Skin of body (tissue), 2 donors: Measurements from ENCODE around the gene ABCC2. TPM values are rescaled to one million over a fixed set of nuclear protein-coding genes. Genes with fewer than 3 reads are reported as not detected.
A peak's percentile ranks its signal among the peaks of the same experiment; 100 is the strongest.
"Not testable (repeated sequence)": the region's sequence is repeated elsewhere in the genome, so short reads cannot be mapped to it uniquely, and the experiment has no call there.

ENCODE experiments used
- DNase-seq: peaks from one replicate; lab custom pipeline; 2025; lab: John Stamatoyannopoulos, UW
- total RNA-seq: library from RNA; depleted of rRNA; stranded (reverse); fragments of >200 nt; gene quantifications from one replicate; pipeline ENCODE4 v1.2.3, GENCODE V29; 2014

The ABCC2 gene
- 2.1 TPM for total RNA-seq

GRCh38 chr10:99782447-99783286 is at the start of gene ABCC2:
Gene ABCC2 (plus strand): TSS chr10:99782640. CDS start chr10:99782845, 205 bp downstream.
- DNase-seq = no peak

GRCh38 chr10:99733366-99733765 is 49.1 kb upstream of the ABCC2 start:
- peak; percentile 4 for DNase-seq

GRCh38 chr10:99734111-99734510 is 48.3 kb upstream of the ABCC2 start:
- DNase-seq = not testable (repeated sequence)

- DNase-seq = no peak
Measured at GRCh38 chr10:99740260-99740659, 42.2 kb upstream of the ABCC2 start.

- no peak for DNase-seq
Measured at GRCh38 chr10:99740933-99741559, 41.4 kb upstream of the ABCC2 start.

GRCh38 chr10:99742254-99742653 is 40.2 kb upstream of the ABCC2 start:
- DNase-seq = no peak

GRCh38 chr10:99742701-99743100 is 39.7 kb upstream of the ABCC2 start:
- no peak for DNase-seq

- DNase-seq = no peak
Measured at GRCh38 chr10:99743841-99744240, 38.6 kb upstream of the ABCC2 start.

- DNase-seq = not testable (repeated sequence)
Measured at GRCh38 chr10:99746166-99746565, 36.3 kb upstream of the ABCC2 start.

GRCh38 chr10:99748823-99749451 is 33.5 kb upstream of the ABCC2 start:
- DNase-seq = no peak

- no peak for DNase-seq
Measured at GRCh38 chr10:99750641-99751040, 31.8 kb upstream of the ABCC2 start.

- no peak for DNase-seq
Measured at GRCh38 chr10:99754670-99755069, 27.8 kb upstream of the ABCC2 start.

GRCh38 chr10:99756159-99756558 is 26.3 kb upstream of the ABCC2 start:
- no peak for DNase-seq

- no peak for DNase-seq
Measured at GRCh38 chr10:99758211-99758891, 24.1 kb upstream of the ABCC2 start.

GRCh38 chr10:99760321-99760720 is 22.1 kb upstream of the ABCC2 start:
- DNase-seq = no peak

GRCh38 chr10:99761365-99761764 is 21.1 kb upstream of the ABCC2 start:
- DNase-seq = no peak

GRCh38 chr10:99765672-99766301 is 16.7 kb upstream of the ABCC2 start:
- DNase-seq = no peak

GRCh38 chr10:99766302-99766681 is 16.1 kb upstream of the ABCC2 start:
- no peak for DNase-seq

- no peak for DNase-seq
Measured at GRCh38 chr10:99767901-99768300, 14.5 kb upstream of the ABCC2 start.

- DNase-seq = no peak
Measured at GRCh38 chr10:99768556-99768955, 13.9 kb upstream of the ABCC2 start.

- DNase-seq = no peak
Measured at GRCh38 chr10:99769706-99770105, 12.7 kb upstream of the ABCC2 start.
